NCI-H2196 treated with DMSO at 0.1 percent for 48 hours (cell line): Measurements from ENCODE around the gene PCDHGB3.
"Not testable (repeated sequence)": the region's sequence is repeated elsewhere in the genome, so short reads cannot be mapped to it uniquely, and the experiment has no call there.

ENCODE experiments used
- DNase-seq: peaks from one replicate; lab custom pipeline; 2025; ENCODE audit not compliant: unreplicated experiment; lab: John Stamatoyannopoulos, UW

Gene PCDHGB3

GRCh38 chr5:141356950-141357349 is 13.1 kb upstream of the PCDHGB3 start:
- DNase-seq = no peak

GRCh38 chr5:141359790-141360426 is 10.1 kb upstream of the PCDHGB3 start, which contains the start of gene PCDHGB2:
Gene PCDHGB2, plus strand, starts transcription at chr5:141359994. Its CDS starts 142 bp downstream, at chr5:141360136.
- no peak for DNase-seq

GRCh38 chr5:141360685-141361084 is 9.4 kb upstream of the PCDHGB3 start:
- no peak for DNase-seq

GRCh38 chr5:141362719-141363118 is 7.3 kb upstream of the PCDHGB3 start:
- DNase-seq = no peak

GRCh38 chr5:141363952-141364660 is 5.9 kb upstream of the PCDHGB3 start, which contains the start of gene PCDHGA5:
Gene PCDHGA5, plus strand, starts transcription at chr5:141364162. Its CDS starts 169 bp downstream, at chr5:141364331.
- DNase-seq = no peak

- no peak for DNase-seq
Observed at GRCh38 chr5:141366016-141366896, 3.8 kb upstream of the PCDHGB3 start.

- no peak for DNase-seq
Observed at GRCh38 chr5:141371572-141372475, 1.8 kb downstream of the PCDHGB3 start.

GRCh38 chr5:141373673-141374317 is 3.8 kb downstream of the PCDHGB3 start, which contains the start of gene PCDHGA6:
Gene PCDHGA6, plus strand, starts transcription at chr5:141373891. Its CDS starts 193 bp downstream, at chr5:141374084.
- DNase-seq = no peak

GRCh38 chr5:141374627-141375026 is 4.6 kb downstream of the PCDHGB3 start:
- no peak for DNase-seq

GRCh38 chr5:141375444-141376155 is 5.6 kb downstream of the PCDHGB3 start:
- not testable (repeated sequence) for DNase-seq

- DNase-seq = no peak
Observed at GRCh38 chr5:141382469-141383294, 12.6 kb downstream of the PCDHGB3 start, which contains the start of gene PCDHGA7. Gene PCDHGA7, plus strand, starts transcription at chr5:141382742. Its CDS starts 158 bp downstream, at chr5:141382900.

- no peak for DNase-seq
Observed at GRCh38 chr5:141383345-141383744, 13.3 kb downstream of the PCDHGB3 start.

GRCh38 chr5:141384471-141385267 is 14.6 kb downstream of the PCDHGB3 start:
- no peak for DNase-seq

GRCh38 chr5:141387557-141388311 is 17.7 kb downstream of the PCDHGB3 start, which contains the start of gene PCDHGB4:
Gene PCDHGB4, plus strand, starts transcription at chr5:141387698. Its CDS starts 187 bp downstream, at chr5:141387885.
- DNase-seq = not testable (repeated sequence)

- no peak for DNase-seq
Observed at GRCh38 chr5:141388661-141389060, 18.6 kb downstream of the PCDHGB3 start.
